HL-60 (cell line): ENCODE results near the gene ZMYND8.
"Not testable (repeated sequence)": the region's sequence is repeated elsewhere in the genome, so short reads cannot be mapped to it uniquely, and the experiment has no call there.

Source experiments
- DNase-seq, 2 experiments: peaks; one replicate each; pipeline ENCODE4 v3.0.0-alpha.2; 2010 to 2020; ENCODE audit warnings: low read depth in 1 of 2, low spot score in 1 of 2
- H3K27ac ChIP-seq: fragments of 250-450 bp; sonication (Bioruptor Pico); replicated peaks from 2 replicates; pipeline ENCODE4 v1.5.1; 2020; ENCODE audit warnings: mild to moderate bottlenecking, moderate library complexity
- H3K27me3 ChIP-seq: fragments of 250-450 bp; sonication (Bioruptor Pico); 2 replicates; pipeline ENCODE4 v1.5.1; 2021; ENCODE audit warnings: mild to moderate bottlenecking, moderate library complexity; ENCODE audit not compliant: insufficient read depth, poor library complexity, severe bottlenecking
- H3K4me3 ChIP-seq: replicated peaks from 2 replicates; pipeline ENCODE4 v1.5.1; 2011; ENCODE audit warnings: mild to moderate bottlenecking, control low read depth, low read length; ENCODE audit not compliant: insufficient read depth
- GABPA ChIP-seq: IDR thresholded peaks from 2 replicates; pipeline ENCODE4 v1.6.1; 2012; ENCODE audit warnings: low read depth
- POLR2AphosphoS5 ChIP-seq: IDR thresholded peaks from 2 replicates; pipeline ENCODE4 v1.6.1; 2012; ENCODE audit warnings: low read depth
- SPI1 ChIP-seq: IDR thresholded peaks from 2 replicates; pipeline ENCODE4 v1.6.1; 2012; ENCODE audit warnings: low read depth, mild to moderate bottlenecking, borderline replicate concordance
- TF ChIP-seq, protein P1 (sequence below): IDR thresholded peaks from one replicate; pipeline ENCODE4 v1.5.1; 2011; ENCODE audit warnings: low read length, control low read depth, inconsistent platforms; ENCODE audit not compliant: insufficient read depth
- TF ChIP-seq, protein P2 (sequence below): IDR thresholded peaks from 2 replicates; pipeline ENCODE4 v1.6.1; 2012; ENCODE audit warnings: low read depth; ENCODE audit not compliant: insufficient replicate concordance

Gene ZMYND8

DNA sequence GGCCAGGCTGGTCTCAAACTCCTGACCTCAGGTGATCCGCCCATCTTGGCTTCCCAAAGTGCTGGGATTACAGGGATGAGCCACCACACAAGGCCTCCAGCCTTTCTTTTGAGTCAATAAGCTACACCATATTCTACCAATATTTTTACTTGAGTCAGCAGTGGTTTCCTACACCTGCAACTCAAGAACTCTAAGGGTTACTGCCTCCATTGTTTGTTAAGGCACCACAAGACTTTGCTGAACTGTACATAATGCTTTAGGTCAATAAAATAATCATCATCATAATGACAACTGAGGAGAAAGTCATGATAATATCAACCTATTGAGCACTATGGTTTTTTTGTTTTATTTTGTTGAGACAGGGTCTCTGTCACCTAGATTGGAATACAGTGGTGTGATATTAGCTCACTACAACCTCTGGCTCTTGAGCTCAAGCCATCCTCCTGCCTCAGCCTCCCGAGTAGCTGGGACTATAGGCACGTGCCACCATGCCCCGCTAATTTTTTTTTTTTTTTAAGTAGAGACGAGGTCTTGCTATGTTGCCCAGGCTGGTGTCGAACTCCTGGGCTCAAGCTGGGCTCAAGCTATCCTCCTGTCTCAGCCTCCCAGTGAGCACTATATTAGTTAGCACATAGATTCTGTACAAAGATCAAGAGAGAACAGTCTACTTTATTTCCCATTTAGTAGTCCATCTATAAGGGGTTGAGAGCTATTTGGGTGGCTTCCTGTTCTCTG, 34.9 kb upstream of the ZMYND8 start:
- no peak for DNase-seq
- Histone ChIP-seq H3K27me3 (no peaks in the 10 kb centered on the region), H3K27ac (no peak overlapping the region), H3K4me3 (no peak overlapping the region)
- TF ChIP-seq GABPA = no peak
- no peak for TF ChIP-seq SPI1
- TF ChIP-seq POLR2AphosphoS5 = no peak
- TF ChIP-seq, protein P1, sequence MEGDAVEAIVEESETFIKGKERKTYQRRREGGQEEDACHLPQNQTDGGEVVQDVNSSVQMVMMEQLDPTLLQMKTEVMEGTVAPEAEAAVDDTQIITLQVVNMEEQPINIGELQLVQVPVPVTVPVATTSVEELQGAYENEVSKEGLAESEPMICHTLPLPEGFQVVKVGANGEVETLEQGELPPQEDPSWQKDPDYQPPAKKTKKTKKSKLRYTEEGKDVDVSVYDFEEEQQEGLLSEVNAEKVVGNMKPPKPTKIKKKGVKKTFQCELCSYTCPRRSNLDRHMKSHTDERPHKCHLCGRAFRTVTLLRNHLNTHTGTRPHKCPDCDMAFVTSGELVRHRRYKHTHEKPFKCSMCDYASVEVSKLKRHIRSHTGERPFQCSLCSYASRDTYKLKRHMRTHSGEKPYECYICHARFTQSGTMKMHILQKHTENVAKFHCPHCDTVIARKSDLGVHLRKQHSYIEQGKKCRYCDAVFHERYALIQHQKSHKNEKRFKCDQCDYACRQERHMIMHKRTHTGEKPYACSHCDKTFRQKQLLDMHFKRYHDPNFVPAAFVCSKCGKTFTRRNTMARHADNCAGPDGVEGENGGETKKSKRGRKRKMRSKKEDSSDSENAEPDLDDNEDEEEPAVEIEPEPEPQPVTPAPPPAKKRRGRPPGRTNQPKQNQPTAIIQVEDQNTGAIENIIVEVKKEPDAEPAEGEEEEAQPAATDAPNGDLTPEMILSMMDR = no peak
- TF ChIP-seq, protein P2, sequence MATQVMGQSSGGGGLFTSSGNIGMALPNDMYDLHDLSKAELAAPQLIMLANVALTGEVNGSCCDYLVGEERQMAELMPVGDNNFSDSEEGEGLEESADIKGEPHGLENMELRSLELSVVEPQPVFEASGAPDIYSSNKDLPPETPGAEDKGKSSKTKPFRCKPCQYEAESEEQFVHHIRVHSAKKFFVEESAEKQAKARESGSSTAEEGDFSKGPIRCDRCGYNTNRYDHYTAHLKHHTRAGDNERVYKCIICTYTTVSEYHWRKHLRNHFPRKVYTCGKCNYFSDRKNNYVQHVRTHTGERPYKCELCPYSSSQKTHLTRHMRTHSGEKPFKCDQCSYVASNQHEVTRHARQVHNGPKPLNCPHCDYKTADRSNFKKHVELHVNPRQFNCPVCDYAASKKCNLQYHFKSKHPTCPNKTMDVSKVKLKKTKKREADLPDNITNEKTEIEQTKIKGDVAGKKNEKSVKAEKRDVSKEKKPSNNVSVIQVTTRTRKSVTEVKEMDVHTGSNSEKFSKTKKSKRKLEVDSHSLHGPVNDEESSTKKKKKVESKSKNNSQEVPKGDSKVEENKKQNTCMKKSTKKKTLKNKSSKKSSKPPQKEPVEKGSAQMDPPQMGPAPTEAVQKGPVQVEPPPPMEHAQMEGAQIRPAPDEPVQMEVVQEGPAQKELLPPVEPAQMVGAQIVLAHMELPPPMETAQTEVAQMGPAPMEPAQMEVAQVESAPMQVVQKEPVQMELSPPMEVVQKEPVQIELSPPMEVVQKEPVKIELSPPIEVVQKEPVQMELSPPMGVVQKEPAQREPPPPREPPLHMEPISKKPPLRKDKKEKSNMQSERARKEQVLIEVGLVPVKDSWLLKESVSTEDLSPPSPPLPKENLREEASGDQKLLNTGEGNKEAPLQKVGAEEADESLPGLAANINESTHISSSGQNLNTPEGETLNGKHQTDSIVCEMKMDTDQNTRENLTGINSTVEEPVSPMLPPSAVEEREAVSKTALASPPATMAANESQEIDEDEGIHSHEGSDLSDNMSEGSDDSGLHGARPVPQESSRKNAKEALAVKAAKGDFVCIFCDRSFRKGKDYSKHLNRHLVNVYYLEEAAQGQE = no peak

DNA sequence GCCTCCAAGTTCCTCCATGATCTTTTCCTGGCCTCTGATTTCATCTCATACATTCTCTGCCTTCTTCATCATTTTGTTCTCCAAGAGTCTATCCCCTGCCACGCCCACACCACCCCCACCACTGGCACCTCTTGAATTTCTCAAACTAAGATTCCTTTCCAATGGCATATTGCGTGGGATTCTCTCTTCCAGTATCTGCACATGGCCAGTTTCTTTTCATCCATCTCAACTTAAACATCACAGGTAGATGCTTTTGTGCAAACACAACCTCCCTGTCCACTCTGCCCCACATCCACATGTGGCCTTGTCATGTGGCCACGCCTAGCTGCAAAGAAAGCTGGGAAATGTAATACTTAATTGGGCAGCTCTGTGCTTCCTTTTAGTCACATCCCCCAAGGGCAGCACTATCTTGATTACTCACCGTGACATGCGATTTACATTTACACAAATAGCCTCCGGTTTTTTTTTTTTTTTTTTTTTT, 33.4 kb upstream of the ZMYND8 start:
- TF ChIP-seq, protein P1 = no peak
- TF ChIP-seq POLR2AphosphoS5 (no peak), GABPA (no peak), SPI1 (no peak)
- TF ChIP-seq, protein P2 = no peak
- Histone ChIP-seq H3K4me3 (no peak overlapping the region), H3K27ac (no peak overlapping the region), H3K27me3 (no peaks in the 10 kb centered on the region)
- no peak for DNase-seq

DNA sequence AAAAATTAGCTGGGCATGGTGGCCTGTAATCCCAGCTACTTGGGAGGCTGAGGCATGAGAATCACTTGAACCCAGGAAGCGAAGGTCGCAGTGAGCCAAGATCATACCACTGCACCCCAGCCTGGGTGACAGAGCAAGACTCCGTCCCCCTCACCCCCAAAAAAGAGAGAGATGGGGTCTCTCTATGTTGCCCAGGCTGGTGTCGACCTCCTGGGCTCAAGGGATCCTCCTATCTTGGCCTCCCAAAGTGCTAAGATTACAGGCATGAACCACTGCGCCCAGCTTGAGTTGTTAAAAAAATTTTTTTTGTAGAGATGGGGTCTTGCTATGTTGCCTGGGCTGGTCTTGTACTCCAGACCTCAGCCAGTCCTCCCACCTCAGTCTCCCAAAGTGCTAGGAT, 29.5 kb upstream of the ZMYND8 start:
- H3K27me3 ChIP-seq, H3K27ac ChIP-seq, H3K4me3 ChIP-seq, DNase-seq: not testable (repeated sequence)

DNA sequence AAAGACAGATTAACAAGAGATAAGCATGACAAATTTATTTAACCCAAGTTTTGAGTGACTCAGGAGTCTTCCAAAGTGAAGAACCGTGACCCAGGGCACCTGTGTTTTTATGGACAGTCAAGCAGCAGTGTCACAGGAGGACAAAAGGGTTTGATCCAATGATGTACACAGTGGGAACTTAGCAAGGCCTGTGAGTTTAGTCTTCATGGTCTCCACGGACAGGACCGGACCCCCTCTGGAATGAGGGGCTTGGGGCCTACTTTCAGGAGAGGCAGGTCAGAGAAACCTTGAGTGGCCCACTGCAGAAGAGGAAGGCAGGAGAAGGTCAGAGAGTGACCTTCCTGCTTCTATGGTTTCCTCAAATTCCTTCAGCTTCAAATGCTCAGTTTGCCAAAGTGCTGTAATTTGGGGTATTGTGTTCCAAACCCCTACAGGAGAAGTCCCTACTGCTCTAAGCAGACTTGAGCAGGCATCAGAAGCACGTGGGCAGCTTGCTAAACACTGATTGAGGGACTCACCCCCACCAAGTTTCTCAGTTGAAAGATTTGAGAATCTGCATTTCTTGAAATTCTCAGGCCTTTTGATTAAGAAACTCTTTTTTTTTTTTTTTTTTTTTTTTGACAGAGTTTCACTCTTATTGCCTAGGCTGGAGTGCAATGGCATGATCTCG, 26.4 kb upstream of the ZMYND8 start:
- Histone ChIP-seq H3K27me3 (no peaks in the 10 kb centered on the region), H3K4me3 (no peak overlapping the region), H3K27ac (no peak overlapping the region)
- TF ChIP-seq, protein P1 = no peak
- TF ChIP-seq SPI1 (no peak), GABPA (no peak), POLR2AphosphoS5 (no peak)
- TF ChIP-seq, protein P2 = no peak
- no peak for DNase-seq
